Spinal cord (tissue), 10 donors: ENCODE measurements around the gene DCTN5. TPM values are rescaled to one million over a fixed set of nuclear protein-coding genes. Genes with fewer than 3 reads are reported as not detected.
A peak's percentile ranks its signal among the peaks of the same experiment; 100 is the strongest.
"Not testable (repeated sequence)": the region's sequence is repeated elsewhere in the genome, so short reads cannot be mapped to it uniquely, and the experiment has no call there.

Experiments used
- DNase-seq, 6 donors: peaks; one replicate each; pipeline versions ENCODE4 v3.0.0 to v3.0.0-alpha.2; 2013 to 2015; ENCODE audit warnings: low spot score in 6 of 6, low read depth in 4 of 6
- H3K27ac ChIP-seq: one replicate; pipeline ENCODE4 v1.5.1; 2013; ENCODE audit warnings: low read depth, low read length, control low read depth
- H3K27me3 ChIP-seq: one replicate; pipeline ENCODE4 v1.6.1; 2013; ENCODE audit warnings: low read length; ENCODE audit not compliant: control insufficient read depth, insufficient read depth
- H3K36me3 ChIP-seq: one replicate; pipeline ENCODE4 v1.6.1; 2013; ENCODE audit warnings: low read length; ENCODE audit not compliant: control insufficient read depth, insufficient read depth
- H3K4me1 ChIP-seq: one replicate; pipeline ENCODE4 v1.6.1; 2013; ENCODE audit warnings: low read length; ENCODE audit not compliant: control insufficient read depth, insufficient read depth
- H3K4me3 ChIP-seq: one replicate; pipeline ENCODE4 v1.5.1; 2013; ENCODE audit warnings: low read depth, low read length, control low read depth
- H3K9me3 ChIP-seq: one replicate; pipeline ENCODE4 v1.6.1; 2013; ENCODE audit warnings: low read length; ENCODE audit not compliant: control insufficient read depth, insufficient read depth
- WGBS: methylation state at CpG from one replicate; pipeline ENCODE4 v1.1.5; 2013; ENCODE audit warnings: missing lambda C conversion rate; ENCODE audit not compliant: insufficient coverage; 5-methylcytosine and 5-hydroxymethylcytosine counted together
- polyA plus RNA-seq, 2 donors: library from polyadenylated mRNA; unstranded; fragments of 120-200 nt; gene quantifications; one replicate each; pipeline ENCODE4 v1.2.1, GENCODE V29; 2013; ENCODE audit not compliant: insufficient read length in 2 of 2
- total RNA-seq, 2 donors: library from RNA; depleted of rRNA in 1 of 2; stranded (reverse); fragments of 120-200 nt in 1 of 2; fragments of >200 nt in 1 of 2; gene quantifications; one replicate each; pipeline versions ENCODE4 v1.2.3 to v1.2.4, GENCODE V29; 2013 to 2014
- donor health status: healthy.

The DCTN5 gene
- total and polyA plus RNA-seq, 4 donors, result 53.2 to 67.9 (median 59.5) TPM

GRCh38 chr16:23716484-23716883 lies 75.2 kb downstream of the DCTN5 start:
- 94% methylated on average over 2 of the region's 5 CpGs for WGBS
- Histone ChIP-seq H3K4me1 (peaks cover 6% of the 10 kb centered on the region), H3K9me3 (no peaks in the 10 kb centered on the region), H3K36me3 (no peaks in the 10 kb centered on the region), H3K27me3 (peaks cover 31% of the 10 kb centered on the region), H3K4me3 (no peak overlapping the region), H3K27ac (no peak overlapping the region)
- DNase-seq, result no peak

- not testable (repeated sequence) for H3K36me3 ChIP-seq, H3K4me3 ChIP-seq, H3K9me3 ChIP-seq, H3K4me1 ChIP-seq, DNase-seq, H3K27ac ChIP-seq, H3K27me3 ChIP-seq
- WGBS, result 85% methylated on average over 2 of the region's 9 CpGs
These were observed 81.5 kb downstream of the DCTN5 start for GRCh38 chr16:23722613-23723240.

- Histone ChIP-seq H3K4me3 (no peak overlapping the region), H3K36me3 (no peaks in the 10 kb centered on the region), H3K27me3 (no peaks in the 10 kb centered on the region), H3K9me3 (no peaks in the 10 kb centered on the region), H3K27ac (no peak overlapping the region), H3K4me1 (peaks cover 3% of the 10 kb centered on the region)
- 100% methylated on average over 2 of the region's 8 CpGs for WGBS
- DNase-seq, result peak in 1 of 6 donors; percentile 45
These were observed 83.0 kb downstream of the DCTN5 start for GRCh38 chr16:23724096-23724784.

- WGBS, result no CpG with 5 or more reads among the region's 3 CpGs
- no peaks in the 10 kb centered on the region for H3K27me3 ChIP-seq
- no peak overlapping the region for H3K27ac ChIP-seq
- no peaks in the 10 kb centered on the region for H3K36me3 ChIP-seq
- peaks cover 3% of the 10 kb centered on the region for H3K4me1 ChIP-seq
- no peak for DNase-seq
- no peak overlapping the region for H3K4me3 ChIP-seq
- H3K9me3 ChIP-seq, result no peaks in the 10 kb centered on the region
These were observed 83.5 kb downstream of the DCTN5 start for GRCh38 chr16:23724785-23725131.

- H3K9me3 ChIP-seq, result no peaks in the 10 kb centered on the region
- no peaks in the 10 kb centered on the region for H3K27me3 ChIP-seq
- peak in 1 of 6 donors; percentile 31 for DNase-seq
- no peaks in the 10 kb centered on the region for H3K36me3 ChIP-seq
- H3K27ac ChIP-seq, result no peak overlapping the region
- no peak overlapping the region for H3K4me3 ChIP-seq
- WGBS, result 57% methylated on average over 2 of the region's 3 CpGs
- H3K4me1 ChIP-seq, result peaks cover 3% of the 10 kb centered on the region
These were observed 85.4 kb downstream of the DCTN5 start for GRCh38 chr16:23726710-23727109.

Other genes starting within 250 kb of the DCTN5 start
- gene COG7, start 188.3 kb upstream of the DCTN5 start, total RNA-seq, result 10 to 100 TPM; 25.7 to 30.2 TPM
- gene COG7, start 188.3 kb upstream of the DCTN5 start, polyA plus RNA-seq, result 10 to 100 TPM; 25.3 to 41.0 TPM
- 10 to 100 TPM; 29.3 to 41.9 TPM for gene GGA2, start 131.0 kb upstream of the DCTN5 start, total RNA-seq
- 10 to 100 TPM; 67.5 to 97.3 TPM for gene GGA2, start 131.0 kb upstream of the DCTN5 start, polyA plus RNA-seq
- 10 to 100 TPM; 25.0 to 27.7 TPM for gene EARS2, start 84.1 kb upstream of the DCTN5 start, total RNA-seq
- 10 to 100 TPM; 16.6 to 21.9 TPM for gene EARS2, start 84.1 kb upstream of the DCTN5 start, polyA plus RNA-seq
- 10 to 100 TPM; 58.1 to 82.0 TPM for gene UBFD1, start 83.7 kb upstream of the DCTN5 start, total RNA-seq
- 100 to 1,000 TPM in 1 of 2 donors, 10 to 100 TPM in 1; 95.6 to 104 TPM for gene UBFD1, start 83.7 kb upstream of the DCTN5 start, polyA plus RNA-seq
- 100 to 1,000 TPM; 103 to 125 TPM for gene NDUFAB1, start 45.1 kb upstream of the DCTN5 start, total RNA-seq
- gene NDUFAB1, start 45.1 kb upstream of the DCTN5 start, polyA plus RNA-seq, result 100 to 1,000 TPM; 122 to 134 TPM
- 10 to 100 TPM in 1 of 2 donors, 1 to 10 TPM in 1; 9.3 to 12.3 TPM for gene PALB2, start 156 bp upstream of the DCTN5 start, total RNA-seq
- gene PALB2, start 156 bp upstream of the DCTN5 start, polyA plus RNA-seq, result 10 to 100 TPM; 12.3 to 15.4 TPM
- 1 to 10 TPM; 4.4 to 7.1 TPM for gene PLK1, start 37.4 kb downstream of the DCTN5 start, total RNA-seq
- gene PLK1, start 37.4 kb downstream of the DCTN5 start, polyA plus RNA-seq, result 10 to 100 TPM; 20.0 to 20.1 TPM
- gene ERN2, start 71.8 kb downstream of the DCTN5 start, total RNA-seq, result 1 to 10 TPM in 1 of 2 donors, under 1 TPM in 1; 0.33 to 3.0 TPM
- gene ERN2, start 71.8 kb downstream of the DCTN5 start, polyA plus RNA-seq, result under 1 TPM; 0.33 to 0.51 TPM
- 10 to 100 TPM in 1 of 2 donors, 1 to 10 TPM in 1; 5.9 to 22.5 TPM for gene CHP2, start 113.6 kb downstream of the DCTN5 start, total RNA-seq
- 1 to 10 TPM in 1 of 2 donors, under 1 TPM in 1; 0.67 to 2.1 TPM for gene CHP2, start 113.6 kb downstream of the DCTN5 start, polyA plus RNA-seq
- gene PRKCB, start 194.5 kb downstream of the DCTN5 start, total RNA-seq, result 10 to 100 TPM; 50.7 to 67.6 TPM
- gene PRKCB, start 194.5 kb downstream of the DCTN5 start, polyA plus RNA-seq, result 100 to 1,000 TPM; 108 to 118 TPM